Lung (tissue), 12 donors: ENCODE results near the gene FHOD3. TPM values are rescaled to one million over a fixed set of nuclear protein-coding genes. Genes with fewer than 3 reads are reported as not detected.

Source experiments
- ATAC-seq: fragments of 200-7000 bp; cut with Tn5 transposase; one replicate; pipeline ENCODE4 v1.9.1; 2020; ENCODE audit warnings: moderate number of reproducible peaks; ENCODE audit not compliant: insufficient read depth, low FRiP score
- DNase-seq, 3 donors: peaks; one replicate each; pipeline ENCODE4 v3.0.0-alpha.2; 2013 to 2017
- H3K27ac ChIP-seq, 2 donors: one replicate each; pipeline ENCODE4 v1.5.1; 2013; ENCODE audit warnings: mild to moderate bottlenecking in 2 of 2, moderate library complexity in 2 of 2, control low read depth in 1 of 2, inconsistent platforms in 1 of 2, low read depth in 1 of 2, low read length in 1 of 2
- H3K27me3 ChIP-seq, 3 donors: one replicate each; pipeline ENCODE4 v1.5.1; 2013; ENCODE audit warnings: low read length in 2 of 3; ENCODE audit not compliant: control insufficient read depth in 3 of 3, insufficient read depth in 3 of 3
- H3K36me3 ChIP-seq, 4 donors: one replicate each; pipeline ENCODE4 v1.5.1; 2013; ENCODE audit warnings: low read length in 4 of 4, mild to moderate bottlenecking in 1 of 4, moderate library complexity in 1 of 4; ENCODE audit not compliant: control insufficient read depth in 4 of 4, insufficient read depth in 4 of 4
- H3K4me1 ChIP-seq, 5 donors: one replicate each; pipeline ENCODE4 v1.5.1; 2013; ENCODE audit warnings: low read length in 5 of 5, mild to moderate bottlenecking in 2 of 5, moderate library complexity in 1 of 5; ENCODE audit not compliant: control insufficient read depth in 5 of 5, insufficient read depth in 5 of 5
- H3K4me3 ChIP-seq: one replicate; pipeline ENCODE4 v1.5.1; 2013; ENCODE audit warnings: mild to moderate bottlenecking, control low read depth, moderate library complexity
- H3K9ac ChIP-seq, 2 donors: one replicate each; pipeline ENCODE4 v1.5.1; 2013; ENCODE audit warnings: low read length in 2 of 2, control low read depth in 1 of 2; ENCODE audit not compliant: insufficient read depth in 1 of 2
- H3K9me3 ChIP-seq, 4 donors: one replicate each; pipeline ENCODE4 v1.5.1; 2013; ENCODE audit warnings: low read length in 3 of 4, mild to moderate bottlenecking in 1 of 4, moderate library complexity in 1 of 4; ENCODE audit not compliant: control insufficient read depth in 4 of 4, insufficient read depth in 3 of 4
- WGBS, 2 donors: extraction: QIAGEN DNeasy Blood & Tissue Kit; methylation state at CpG; one replicate each; pipeline ENCODE4 v1.1.7; 2013; 5-methylcytosine and 5-hydroxymethylcytosine counted together
- polyA plus RNA-seq, 2 donors: library from polyadenylated mRNA; stranded (reverse); fragments of 200-250 nt; gene quantifications; one replicate each; pipeline ENCODE4 v1.2.1, GENCODE V29; 2013
- total RNA-seq, 2 donors: library from RNA; depleted of rRNA in 1 of 2; stranded (reverse); fragments of >200 nt in 1 of 2; gene quantifications; one replicate each; pipeline ENCODE4 v1.2.1, GENCODE V29; 2014 to 2021
- TF ChIP-seq, protein P1 (sequence below): IDR thresholded peaks from 2 replicates; pipeline ENCODE4 v1.5.1; 2012; ENCODE audit warnings: mild to moderate bottlenecking; ENCODE audit errors: control extremely low read depth, extremely low read depth
- donor health status: control.
- donor health status: control.
- donor health status: Bipolar disorder and iron deficiency.
- donor health status: healthy.
- donor health status: DM: yes; HTN: yes; CAD: no.

FHOD3 gene
- total and polyA plus RNA-seq, 4 donors = 1.0 to 7.4 (median 2.9) TPM

DNA sequence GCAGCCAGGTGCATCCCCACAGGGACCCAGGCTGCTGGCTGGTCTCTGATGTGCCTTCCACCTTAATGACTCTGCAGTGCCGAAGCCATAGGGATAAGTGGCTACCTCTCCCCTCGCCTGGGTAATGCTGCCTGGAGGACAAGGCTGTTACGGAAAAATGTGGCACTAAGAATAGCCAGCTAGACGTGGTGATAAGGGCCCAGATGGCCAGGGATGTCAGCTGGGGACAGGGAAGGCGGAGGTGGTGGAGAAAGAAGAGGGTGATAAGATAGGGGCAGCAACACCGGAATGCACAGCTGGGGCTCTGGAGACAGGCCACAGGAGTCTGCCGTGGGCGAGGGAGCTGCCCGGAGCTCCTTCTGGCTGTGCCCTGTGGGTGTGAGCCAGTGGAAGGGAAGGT, 170.6 kb downstream of the FHOD3 start:
- Histone ChIP-seq H3K27ac (peak overlapping the region in 1 of 2 donors; percentile 64), H3K4me1 (peaks cover 0 to 9% (median 0%) of the 10 kb centered on the region in 5 donors), H3K9ac (no peak overlapping the region), H3K27me3 (no peaks in the 10 kb centered on the region), H3K4me3 (no peak overlapping the region), H3K36me3 (no peaks in the 10 kb centered on the region), H3K9me3 (peaks cover 0 to 3% (median 0%) of the 10 kb centered on the region in 4 donors)
- TF ChIP-seq, protein P1, sequence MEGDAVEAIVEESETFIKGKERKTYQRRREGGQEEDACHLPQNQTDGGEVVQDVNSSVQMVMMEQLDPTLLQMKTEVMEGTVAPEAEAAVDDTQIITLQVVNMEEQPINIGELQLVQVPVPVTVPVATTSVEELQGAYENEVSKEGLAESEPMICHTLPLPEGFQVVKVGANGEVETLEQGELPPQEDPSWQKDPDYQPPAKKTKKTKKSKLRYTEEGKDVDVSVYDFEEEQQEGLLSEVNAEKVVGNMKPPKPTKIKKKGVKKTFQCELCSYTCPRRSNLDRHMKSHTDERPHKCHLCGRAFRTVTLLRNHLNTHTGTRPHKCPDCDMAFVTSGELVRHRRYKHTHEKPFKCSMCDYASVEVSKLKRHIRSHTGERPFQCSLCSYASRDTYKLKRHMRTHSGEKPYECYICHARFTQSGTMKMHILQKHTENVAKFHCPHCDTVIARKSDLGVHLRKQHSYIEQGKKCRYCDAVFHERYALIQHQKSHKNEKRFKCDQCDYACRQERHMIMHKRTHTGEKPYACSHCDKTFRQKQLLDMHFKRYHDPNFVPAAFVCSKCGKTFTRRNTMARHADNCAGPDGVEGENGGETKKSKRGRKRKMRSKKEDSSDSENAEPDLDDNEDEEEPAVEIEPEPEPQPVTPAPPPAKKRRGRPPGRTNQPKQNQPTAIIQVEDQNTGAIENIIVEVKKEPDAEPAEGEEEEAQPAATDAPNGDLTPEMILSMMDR = no peak
- 65 to 70% methylated on average over 9 of the region's 9 CpGs for WGBS, 2 donors
- DNase-seq (no peak), ATAC-seq (no peak)

DNA sequence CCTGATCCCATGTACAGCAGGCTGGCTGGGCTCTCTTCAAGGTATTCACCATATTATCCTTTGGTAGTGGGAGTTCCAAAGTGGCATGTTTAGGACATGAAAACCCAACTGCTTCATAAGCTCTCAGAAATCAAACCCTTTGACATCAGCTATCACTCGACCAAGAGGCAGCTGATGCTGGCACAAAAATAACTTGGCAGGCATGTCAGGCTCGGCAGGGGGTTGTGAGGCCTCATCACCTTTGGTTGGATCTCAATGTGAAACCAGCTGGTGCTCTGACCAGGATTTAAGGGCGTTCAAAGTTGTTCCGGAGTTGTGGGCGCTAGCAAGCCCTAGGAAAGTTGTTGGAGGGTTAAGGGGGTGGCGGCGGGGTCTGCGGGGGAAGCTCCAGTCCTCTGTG, 171.9 kb downstream of the FHOD3 start:
- DNase-seq (no peak), ATAC-seq (no peak)
- no peak overlapping the region for H3K9ac ChIP-seq
- H3K4me3 ChIP-seq = no peak overlapping the region
- H3K9me3 ChIP-seq = peaks cover 0 to 4% (median 0%) of the 10 kb centered on the region in 4 donors
- 81 to 86% methylated on average over 8 of the region's 8 CpGs for WGBS, 2 donors
- H3K36me3 ChIP-seq = no peaks in the 10 kb centered on the region
- TF ChIP-seq, protein P1 = no peak
- H3K27me3 ChIP-seq = no peaks in the 10 kb centered on the region
- peak overlapping the region in 1 of 2 donors; percentile 83 for H3K27ac ChIP-seq
- H3K4me1 ChIP-seq = peaks cover 0 to 9% (median 0%) of the 10 kb centered on the region in 5 donors

DNA sequence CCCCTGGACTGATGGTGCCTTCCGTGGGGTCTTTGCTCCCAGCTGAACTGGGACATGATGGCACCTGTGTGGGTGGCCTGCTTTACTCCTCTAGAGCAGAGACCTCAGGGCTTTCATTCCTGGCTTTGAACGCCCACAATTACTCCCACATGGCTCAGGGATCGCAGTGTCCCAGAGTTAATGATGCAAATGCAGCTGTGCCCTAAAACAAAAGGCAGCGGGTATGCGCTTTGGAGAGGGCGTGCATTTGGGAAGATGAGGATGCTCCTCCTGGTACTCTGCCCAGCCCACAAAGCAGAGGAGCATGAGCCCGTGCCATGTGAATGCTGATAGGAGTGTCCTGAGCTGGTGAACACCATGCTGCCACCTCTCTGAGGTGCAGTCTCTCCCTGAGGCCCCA, 173.4 kb downstream of the FHOD3 start:
- WGBS, 2 donors = 90 to 91% methylated on average over 7 of the region's 7 CpGs
- no peak for ATAC-seq
- H3K4me3 ChIP-seq = no peak overlapping the region
- H3K4me1 ChIP-seq = peaks cover 0 to 9% (median 0%) of the 10 kb centered on the region in 5 donors
- no peaks in the 10 kb centered on the region for H3K27me3 ChIP-seq
- no peak overlapping the region for H3K9ac ChIP-seq
- TF ChIP-seq, protein P1 = no peak
- H3K36me3 ChIP-seq = no peaks in the 10 kb centered on the region
- H3K9me3 ChIP-seq = peaks cover 0 to 5% (median 0%) of the 10 kb centered on the region in 4 donors
- DNase-seq = no peak
- peak overlapping the region in 1 of 2 donors; percentile 83 for H3K27ac ChIP-seq

DNA sequence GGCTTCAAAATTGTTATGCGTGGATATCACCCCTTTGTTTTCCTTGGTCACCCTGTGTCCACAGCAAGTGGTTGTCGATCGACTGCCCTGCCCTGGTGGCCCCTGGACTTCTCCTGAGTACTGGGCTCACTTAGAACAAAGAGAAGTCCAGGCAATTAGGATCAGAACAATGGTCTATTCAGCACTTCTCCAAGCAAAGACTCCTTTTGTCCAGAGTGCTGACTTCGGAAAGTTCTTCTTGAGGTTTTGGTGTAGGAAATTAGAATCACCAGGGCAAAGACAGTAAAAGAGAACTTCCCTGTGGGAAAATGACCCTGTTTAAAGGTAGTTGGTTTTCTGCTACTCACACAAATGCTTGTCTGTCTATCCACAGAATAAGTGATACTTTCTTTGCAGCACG, 173.9 kb downstream of the FHOD3 start:
- no peaks in the 10 kb centered on the region for H3K27me3 ChIP-seq
- H3K27ac ChIP-seq = peak overlapping the region in 1 of 2 donors; percentile 37
- H3K4me3 ChIP-seq = no peak overlapping the region
- WGBS, 2 donors = 72 to 76% methylated on average over 5 of the region's 5 CpGs
- H3K36me3 ChIP-seq = no peaks in the 10 kb centered on the region
- H3K9ac ChIP-seq = no peak overlapping the region
- peaks cover 0 to 5% (median 0%) of the 10 kb centered on the region in 4 donors for H3K9me3 ChIP-seq
- TF ChIP-seq, protein P1 = no peak
- DNase-seq = no peak
- peaks cover 0 to 9% (median 0%) of the 10 kb centered on the region in 5 donors for H3K4me1 ChIP-seq
- ATAC-seq = no peak
